HG02970 (cell line): ENCODE data around the gene PSMA6.
"Not testable (repeated sequence)": the region's sequence is repeated elsewhere in the genome, so short reads cannot be mapped to it uniquely, and the experiment has no call there.

Experiments
- ATAC-seq: cut with Tn5 transposase; IDR thresholded peaks from one replicate; pipeline ENCODE4 v1.9.1; 2021; ENCODE audit warnings: mild to moderate bottlenecking, moderate library complexity, moderate number of reproducible peaks; ENCODE audit not compliant: unreplicated experiment, low FRiP score

PSMA6 gene

GRCh38 chr14:35281341-35281740 lies 10.8 kb upstream of the PSMA6 start:
- no peak for ATAC-seq

DNA sequence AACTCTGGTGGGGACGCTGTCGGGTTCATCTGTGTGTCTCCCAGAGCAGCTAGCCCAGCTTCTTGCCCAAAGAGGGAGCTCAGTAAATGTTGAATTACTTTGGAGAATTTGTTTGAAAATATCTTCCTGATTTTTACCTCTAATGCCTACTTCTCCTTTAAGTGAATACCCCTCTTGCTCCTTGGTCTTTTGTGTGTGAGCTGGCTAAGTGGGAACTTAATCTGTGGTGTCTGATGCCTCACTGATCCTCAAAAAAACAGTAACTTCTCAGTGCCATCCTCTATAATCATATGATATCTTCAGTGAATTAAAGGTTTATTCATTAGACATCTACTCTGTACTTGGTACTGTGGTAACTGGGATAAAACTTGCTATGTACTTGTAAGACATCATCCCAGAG lies 7.7 kb upstream of the PSMA6 start:
- no peak for ATAC-seq

DNA sequence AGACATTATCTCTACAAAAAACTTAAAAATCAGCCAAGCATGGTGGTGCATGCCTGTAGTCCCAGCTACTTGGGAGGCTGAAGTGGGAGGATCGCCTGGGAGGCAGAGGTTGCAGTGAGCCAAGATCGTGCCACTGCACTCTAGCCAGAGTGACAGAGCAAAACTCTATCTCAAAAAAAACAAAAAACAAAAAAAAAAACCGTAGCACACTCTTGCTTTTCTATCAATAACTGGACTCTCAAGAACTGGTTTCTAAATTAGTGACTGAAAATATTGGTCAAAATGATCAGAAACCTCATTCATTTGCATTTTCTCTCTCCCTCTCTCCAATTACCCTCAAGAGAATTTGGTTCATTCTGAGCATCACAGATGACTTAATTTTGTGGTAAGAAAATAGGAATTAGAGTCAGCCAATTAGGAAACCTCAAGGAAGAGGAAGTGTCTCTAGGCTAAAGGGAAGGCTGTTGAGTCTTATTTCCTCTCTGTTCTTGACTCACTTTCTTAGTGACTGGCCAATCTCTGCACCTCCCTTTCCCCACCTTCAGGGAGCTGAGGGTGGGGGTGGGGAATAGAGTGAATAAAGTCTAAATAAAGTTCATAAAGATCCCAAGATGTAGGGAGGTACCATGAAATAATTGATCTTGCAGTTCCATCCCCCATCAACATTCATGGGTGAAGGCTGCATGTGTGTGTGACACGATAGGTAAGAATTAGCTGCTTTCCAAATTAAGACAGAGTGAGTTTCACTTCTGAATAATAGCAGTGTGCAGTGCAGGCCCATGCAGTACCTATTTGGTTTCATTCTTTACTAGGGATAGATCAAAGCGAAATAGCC lies 6.8 kb upstream of the PSMA6 start:
- ATAC-seq: peak; percentile 71

DNA sequence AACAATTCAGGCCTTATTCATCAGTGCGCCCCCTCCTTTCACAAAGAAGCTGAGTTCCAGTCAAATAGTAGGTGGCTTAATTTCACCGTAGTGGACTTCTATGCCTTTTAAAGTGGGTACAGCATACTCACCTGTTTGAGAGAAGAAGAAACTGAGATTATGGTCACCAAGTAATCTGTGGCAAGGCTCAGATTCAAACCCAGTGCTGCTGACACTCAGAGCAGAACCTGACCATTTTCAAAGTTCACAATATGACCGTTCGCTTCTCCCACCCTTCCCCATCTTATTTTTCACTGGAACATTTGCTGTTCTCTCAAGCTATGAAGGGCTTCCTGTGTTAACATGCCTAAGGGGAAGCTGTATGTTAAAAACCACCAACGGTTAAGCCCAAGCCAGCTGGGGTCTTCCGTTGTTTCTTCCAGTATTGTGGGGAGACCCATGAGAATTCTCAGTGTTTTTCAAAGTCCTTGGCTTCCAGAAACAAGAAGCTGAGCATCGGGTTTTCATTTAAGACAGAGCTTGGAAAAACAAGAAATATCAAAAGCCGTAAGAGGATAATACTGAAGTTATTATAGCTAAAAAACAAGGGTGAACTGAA lies 6.1 kb upstream of the PSMA6 start:
- ATAC-seq: no peak

- no peak for ATAC-seq
Measured at GRCh38 chr14:35286707-35287106, 5.5 kb upstream of the PSMA6 start.

- ATAC-seq: no peak
Measured at GRCh38 chr14:35287431-35288013, 4.7 kb upstream of the PSMA6 start.

DNA sequence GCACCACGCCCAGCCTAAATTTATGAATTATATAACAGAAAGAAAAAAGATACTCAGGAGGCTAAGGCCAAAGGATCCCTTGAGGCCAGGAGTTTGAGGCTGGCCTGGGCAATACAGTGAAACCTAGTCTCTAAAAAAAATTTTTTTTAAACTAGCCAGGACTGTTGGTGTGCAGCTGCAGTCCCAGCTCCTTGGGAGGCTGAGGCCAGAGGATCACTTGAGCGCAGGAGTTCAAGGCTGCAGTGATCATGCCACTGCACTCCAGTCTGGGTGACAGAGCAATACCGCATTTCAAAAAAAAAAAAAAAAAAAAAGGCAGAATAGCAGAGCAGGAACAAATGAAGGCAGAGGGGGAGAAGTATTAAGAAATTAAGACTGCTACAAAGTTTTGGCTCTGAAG lies 2.6 kb upstream of the PSMA6 start:
- no peak for ATAC-seq

- ATAC-seq: no peak
Measured at GRCh38 chr14:35292770-35293561, 784 bp downstream of the PSMA6 start.

DNA sequence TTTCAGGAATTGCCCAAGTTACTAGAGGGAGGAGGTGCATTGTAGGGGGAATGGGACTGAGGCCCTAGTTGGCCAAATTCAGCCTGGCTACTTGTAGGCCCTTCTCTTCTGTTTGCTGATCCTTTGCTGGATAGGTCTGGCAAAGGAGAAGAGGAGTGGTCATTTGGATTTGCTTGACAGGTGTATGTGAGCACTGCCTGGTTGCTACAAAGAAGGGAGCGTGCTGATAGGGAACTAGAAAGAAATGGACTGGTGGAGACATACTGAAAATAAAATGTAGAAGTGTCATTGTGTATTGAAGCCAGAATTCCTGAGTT lies 3.6 kb downstream of the PSMA6 start:
- ATAC-seq: no peak

GRCh38 chr14:35296545-35296944 lies 4.4 kb downstream of the PSMA6 start:
- ATAC-seq: no peak

- no peak for ATAC-seq
Measured at GRCh38 chr14:35297706-35298105, 5.5 kb downstream of the PSMA6 start.

DNA sequence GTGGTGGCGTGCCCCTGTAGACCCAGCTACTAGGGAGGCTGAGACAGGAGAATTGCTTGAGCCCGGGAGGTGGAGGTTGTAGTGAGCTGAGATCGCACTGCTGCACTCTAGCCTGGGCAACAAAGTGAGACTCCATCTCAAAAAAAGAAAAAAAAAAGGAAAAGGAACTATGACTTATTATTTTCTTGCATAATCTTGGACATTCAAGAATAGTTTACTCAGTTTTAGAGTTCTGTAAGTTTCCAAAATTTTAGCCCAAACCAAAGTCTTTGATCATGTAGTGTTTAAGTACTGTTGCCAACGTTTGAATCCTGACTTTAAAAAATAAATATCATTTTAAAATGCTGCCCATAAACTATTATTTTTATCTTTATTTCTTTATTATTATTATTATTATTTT lies 6.2 kb downstream of the PSMA6 start:
- ATAC-seq: no peak

DNA sequence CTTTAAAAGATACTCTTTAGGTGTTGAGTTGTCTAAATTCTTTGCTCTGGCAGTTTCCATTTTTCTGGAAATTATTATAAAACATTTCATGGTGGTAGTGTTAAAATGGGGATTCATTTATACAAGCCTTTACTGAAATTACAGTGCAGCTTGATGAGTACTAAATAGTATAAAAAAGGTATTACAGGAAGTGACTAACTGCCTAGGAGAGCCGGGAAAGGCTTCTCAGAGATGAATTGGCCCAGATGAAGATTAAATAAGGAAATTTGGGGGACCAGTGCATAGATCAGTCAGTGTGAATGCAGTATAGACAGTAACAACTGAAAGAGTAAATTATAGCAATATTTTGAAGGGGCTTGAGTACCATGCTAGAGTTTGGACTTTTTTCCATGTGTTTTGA lies 7.5 kb downstream of the PSMA6 start:
- no peak for ATAC-seq

DNA sequence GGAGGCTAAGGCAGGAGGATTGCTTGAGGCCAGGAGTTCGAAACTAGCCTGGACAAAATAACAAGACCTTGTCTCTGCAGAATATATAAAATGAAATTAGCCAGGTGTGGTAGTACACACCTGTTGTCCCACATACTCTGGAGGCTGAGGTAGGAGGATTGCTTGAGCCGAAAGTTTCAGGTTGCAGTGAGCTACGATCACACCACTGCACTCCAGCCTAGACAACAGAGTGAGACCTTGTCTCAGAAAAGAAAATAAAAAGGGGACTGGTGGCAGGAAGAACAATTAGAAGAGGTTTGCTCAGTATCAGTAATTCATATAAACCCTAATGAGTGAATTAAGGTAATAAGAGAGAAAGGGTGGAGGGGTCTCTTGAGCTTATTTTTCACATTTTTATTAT lies 8.0 kb downstream of the PSMA6 start:
- no peak for ATAC-seq

DNA sequence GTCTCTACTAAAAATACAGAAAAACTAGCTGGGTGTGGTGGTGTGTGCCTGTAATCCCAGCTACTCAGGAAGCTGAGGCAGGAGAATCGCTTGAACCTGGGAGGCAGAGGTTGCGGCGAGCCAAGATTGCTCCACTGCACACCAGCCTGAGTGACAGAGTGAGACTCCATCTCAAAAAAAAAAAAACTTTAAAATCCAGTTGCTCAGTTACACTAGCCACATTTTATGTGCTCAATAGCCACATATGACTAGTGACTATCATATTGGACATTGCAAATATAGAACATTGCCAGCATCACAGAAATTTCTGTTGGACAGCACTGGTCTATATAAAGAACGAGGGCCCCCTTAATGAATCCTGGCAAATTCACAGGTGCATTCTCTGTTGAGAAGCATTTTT lies 9.2 kb downstream of the PSMA6 start:
- not testable (repeated sequence) for ATAC-seq

- ATAC-seq: no peak
Measured at GRCh38 chr14:35301735-35302528, 9.8 kb downstream of the PSMA6 start.

DNA sequence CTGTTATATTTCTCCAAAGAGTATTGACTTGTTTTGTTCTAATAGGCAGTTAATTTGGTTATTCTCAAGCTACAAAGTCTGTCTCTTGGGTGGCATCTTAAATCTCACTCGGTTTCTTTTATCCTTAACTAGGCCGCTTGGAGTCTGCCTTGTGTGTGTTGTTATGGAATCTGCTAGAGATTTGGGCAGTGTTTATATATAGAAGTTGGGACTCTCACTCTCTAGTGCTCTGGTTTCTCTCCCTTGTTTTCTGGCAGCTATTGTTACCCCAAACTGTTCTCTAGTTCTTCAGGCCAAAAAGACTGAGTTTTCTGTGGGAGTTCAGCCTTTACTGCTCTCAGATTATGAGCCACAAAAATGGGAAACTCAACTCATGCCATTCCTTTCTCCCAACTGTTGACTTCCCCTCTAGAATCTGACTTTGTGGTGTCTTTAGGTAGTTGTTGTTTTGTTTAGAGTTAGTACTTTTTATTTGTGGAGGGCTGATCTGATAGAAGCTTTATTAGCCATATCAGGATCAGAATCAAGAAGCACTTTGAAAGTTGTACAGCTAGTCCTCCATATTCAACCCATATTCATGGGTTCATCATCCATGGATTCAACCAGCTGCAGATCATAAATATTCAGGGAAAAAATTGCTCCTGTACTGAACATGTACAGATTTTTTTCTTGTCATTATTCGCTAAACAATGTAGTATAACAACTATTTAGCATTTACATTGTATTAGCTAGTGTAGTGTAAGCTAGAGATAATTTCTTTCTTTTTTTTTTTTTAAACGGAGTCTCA lies 11.2 kb downstream of the PSMA6 start:
- ATAC-seq: no peak

DNA sequence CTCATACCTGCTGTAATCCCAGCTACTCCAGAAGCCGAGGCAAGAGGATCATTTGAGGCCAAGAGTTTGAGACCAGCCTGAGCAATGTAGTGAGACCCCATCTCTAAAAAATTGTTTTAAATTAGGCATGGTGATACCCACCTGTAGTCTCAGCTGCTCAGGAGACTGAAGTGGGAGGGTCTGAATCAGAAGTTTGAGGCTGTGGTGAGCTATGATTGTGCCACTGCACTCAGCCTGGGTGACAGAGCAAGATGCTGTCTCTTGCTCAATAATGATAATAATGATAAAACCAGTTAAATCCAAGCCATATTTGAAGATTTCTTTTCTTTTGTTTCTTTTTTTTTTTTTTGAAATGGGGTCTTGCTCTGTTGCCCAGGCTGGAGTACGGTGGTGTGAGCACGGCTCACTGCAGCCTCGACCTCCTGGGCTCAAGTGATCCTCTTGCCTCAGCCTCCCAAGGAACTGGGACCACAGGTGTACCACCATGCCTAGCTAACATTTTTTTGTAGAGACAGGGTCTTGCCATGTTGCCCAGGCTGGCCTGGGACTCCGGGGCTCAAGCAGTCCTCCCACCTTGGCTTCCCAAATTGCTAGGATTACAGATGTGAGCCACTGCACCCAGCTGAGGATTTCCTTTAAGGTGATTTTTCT lies 12.8 kb downstream of the PSMA6 start:
- no peak for ATAC-seq

DNA sequence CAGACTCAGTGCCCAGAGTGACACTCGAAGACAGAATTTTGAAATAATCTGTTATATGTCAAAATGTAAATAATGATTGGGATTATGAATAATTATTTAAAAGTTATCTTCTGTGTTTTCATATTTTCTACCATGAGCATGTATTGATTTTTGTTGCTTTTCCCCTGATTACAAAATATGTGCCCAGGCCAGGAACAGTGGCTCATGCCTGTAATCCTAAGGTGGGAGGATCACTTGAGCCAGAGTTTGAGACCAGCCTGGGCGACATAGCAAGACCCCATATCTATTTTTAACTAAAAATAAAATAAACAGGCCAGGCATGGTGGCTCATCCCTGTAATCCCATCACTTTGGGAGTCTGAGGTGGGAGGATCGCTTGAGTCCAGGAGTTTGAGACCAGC lies 13.5 kb downstream of the PSMA6 start:
- no peak for ATAC-seq
